HG02973 (cell line): Measurements from ENCODE around the gene NHEJ1.

Experiments
- ATAC-seq: cut with Tn5 transposase; IDR thresholded peaks from one replicate; pipeline ENCODE4 v1.9.1; 2021; ENCODE audit warnings: moderate library complexity; ENCODE audit not compliant: unreplicated experiment

Gene NHEJ1

DNA sequence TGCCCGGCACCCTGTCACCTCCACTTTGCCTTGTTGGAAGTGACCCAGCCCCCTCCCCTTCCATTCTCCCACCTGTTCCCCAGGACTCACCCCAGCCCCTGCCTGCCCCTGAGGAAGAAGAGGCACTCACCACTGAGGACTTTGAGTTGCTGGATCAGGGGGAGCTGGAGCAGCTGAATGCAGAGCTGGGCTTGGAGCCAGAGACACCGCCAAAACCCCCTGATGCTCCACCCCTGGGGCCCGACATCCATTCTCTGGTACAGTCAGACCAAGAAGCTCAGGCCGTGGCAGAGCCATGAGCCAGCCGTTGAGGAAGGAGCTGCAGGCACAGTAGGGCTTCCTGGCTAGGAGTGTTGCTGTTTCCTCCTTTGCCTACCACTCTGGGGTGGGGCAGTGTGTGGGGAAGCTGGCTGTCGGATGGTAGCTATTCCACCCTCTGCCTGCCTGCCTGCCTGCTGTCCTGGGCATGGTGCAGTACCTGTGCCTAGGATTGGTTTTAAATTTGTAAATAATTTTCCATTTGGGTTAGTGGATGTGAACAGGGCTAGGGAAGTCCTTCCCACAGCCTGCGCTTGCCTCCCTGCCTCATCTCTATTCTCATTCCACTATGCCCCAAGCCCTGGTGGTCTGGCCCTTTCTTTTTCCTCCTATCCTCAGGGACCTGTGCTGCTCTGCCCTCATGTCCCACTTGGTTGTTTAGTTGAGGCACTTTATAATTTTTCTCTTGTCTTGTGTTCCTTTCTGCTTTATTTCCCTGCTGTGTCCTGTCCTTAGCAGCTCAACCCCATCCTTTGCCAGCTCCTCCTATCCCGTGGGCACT is 21.9 kb upstream of the NHEJ1 start:
- no peak for ATAC-seq

- ATAC-seq, result no peak
Observed at GRCh38 chr2:219181531-219181930, 20.9 kb upstream of the NHEJ1 start.

DNA sequence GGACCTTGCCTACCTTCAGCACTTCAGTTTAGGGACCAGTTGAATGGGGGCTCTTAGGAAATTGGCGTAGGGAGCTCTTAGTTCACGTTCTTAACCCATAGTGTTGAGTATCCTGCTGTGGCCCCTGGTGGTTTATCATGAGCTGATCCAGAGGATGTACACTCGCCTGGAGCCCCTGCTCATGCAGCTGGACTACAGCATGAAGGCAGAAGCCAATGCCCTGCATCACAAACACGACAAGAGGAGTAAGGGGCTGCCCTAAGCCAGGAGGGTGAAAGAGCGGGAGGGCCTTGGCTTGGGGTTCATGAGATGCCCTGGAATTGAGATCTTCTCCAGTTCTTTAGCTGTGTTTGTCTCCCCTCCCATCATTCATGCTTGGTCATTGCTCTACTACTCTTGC is 20.3 kb upstream of the NHEJ1 start:
- no peak for ATAC-seq

DNA sequence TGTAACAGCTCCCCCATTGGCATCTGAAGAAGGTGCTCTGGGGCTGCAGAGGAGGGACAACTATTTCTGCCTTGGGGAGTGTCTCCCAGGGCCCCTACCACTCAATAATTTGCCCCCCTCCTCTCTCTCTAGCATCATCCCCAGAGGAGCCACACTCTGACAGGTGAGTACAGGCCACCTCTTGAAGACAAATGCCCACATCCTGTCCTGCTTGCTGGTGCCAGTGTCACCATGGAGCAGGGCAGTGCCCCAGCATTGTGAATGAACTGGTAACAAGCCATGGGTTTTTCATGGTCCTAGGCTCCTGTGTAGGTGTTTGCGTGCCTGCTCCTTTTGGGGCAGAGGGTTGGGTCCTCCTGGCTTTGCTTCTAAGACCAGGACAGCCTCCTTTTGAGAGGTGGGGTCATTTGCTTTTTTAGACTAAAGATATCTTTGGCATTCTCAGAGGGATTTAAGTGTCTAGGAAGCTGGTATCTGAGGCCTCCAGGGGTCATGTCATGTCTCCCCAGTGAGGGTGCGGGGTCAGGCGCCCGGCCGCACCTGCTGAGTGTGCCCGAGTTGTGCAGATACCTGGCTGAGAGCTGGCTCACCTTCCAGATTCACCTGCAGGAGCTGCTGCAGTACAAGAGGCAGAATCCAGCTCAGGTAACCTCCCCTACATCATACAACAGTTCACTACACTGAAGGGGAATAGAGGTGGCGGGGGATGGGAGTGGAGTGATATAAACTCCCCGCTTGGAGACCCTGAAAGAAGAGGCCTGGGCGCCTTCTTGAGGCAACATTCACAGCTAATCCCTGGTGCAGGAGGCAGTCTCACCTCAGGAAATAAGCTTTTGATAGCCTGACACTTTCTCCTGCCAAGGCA is 19.2 kb upstream of the NHEJ1 start:
- no peak for ATAC-seq

GRCh38 chr2:219178377-219179175 is 18.0 kb upstream of the NHEJ1 start:
- no peak for ATAC-seq

DNA sequence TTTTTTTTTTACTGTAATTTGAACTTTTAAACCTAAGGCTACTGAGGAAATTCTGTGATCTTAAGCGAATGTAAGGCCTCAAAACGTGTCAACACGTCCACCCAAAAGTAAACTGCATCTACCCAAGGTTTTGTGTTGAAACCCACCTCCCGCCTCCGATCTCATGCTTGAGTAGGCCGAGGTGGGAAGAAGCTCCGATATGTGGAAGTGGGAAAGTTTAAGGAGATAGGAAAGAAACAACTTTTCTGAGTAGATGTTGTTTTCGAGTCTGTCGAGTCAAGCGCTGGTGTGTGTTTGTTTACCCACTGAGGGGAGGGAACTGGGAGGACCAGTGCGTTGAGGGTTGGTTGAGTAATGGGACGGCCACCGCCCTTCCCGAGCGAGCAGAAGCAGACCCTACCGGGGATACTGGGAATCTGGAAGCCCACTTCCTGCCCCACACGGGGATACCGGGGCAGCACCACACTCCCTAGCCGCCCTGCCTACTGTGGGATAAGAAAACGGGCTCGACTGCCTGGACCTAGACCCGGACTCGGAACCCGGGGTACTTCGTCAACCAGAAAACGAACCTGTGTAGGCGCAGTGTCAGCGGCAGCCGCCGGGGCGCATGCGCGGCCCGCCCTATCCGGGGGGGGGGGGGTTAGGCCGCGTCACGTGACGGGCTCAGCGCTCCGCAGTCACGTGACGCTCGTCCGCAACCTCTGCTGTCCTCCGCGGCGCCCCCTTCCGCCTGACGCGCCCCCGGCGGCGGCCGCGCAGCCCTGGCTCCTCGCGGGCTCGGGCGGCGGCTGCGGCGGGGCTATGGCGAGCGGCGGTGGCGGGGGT is 17.1 kb upstream of the NHEJ1 start, which contains the start of gene RETREG2:
Gene RETREG2 (plus strand): TSS at position 724 of the 825 bp plus-strand sequence. CDS start 78 bp downstream, at position 802.
- ATAC-seq, result peak; percentile 39

GRCh38 chr2:219176818-219177551 is 16.4 kb upstream of the NHEJ1 start, which contains the start of gene CNPPD1:
TSS of gene CNPPD1 (minus strand) at chr2:219176925. CDS start at chr2:219176828, 97 bp downstream.
- peak; percentile 61 for ATAC-seq

DNA sequence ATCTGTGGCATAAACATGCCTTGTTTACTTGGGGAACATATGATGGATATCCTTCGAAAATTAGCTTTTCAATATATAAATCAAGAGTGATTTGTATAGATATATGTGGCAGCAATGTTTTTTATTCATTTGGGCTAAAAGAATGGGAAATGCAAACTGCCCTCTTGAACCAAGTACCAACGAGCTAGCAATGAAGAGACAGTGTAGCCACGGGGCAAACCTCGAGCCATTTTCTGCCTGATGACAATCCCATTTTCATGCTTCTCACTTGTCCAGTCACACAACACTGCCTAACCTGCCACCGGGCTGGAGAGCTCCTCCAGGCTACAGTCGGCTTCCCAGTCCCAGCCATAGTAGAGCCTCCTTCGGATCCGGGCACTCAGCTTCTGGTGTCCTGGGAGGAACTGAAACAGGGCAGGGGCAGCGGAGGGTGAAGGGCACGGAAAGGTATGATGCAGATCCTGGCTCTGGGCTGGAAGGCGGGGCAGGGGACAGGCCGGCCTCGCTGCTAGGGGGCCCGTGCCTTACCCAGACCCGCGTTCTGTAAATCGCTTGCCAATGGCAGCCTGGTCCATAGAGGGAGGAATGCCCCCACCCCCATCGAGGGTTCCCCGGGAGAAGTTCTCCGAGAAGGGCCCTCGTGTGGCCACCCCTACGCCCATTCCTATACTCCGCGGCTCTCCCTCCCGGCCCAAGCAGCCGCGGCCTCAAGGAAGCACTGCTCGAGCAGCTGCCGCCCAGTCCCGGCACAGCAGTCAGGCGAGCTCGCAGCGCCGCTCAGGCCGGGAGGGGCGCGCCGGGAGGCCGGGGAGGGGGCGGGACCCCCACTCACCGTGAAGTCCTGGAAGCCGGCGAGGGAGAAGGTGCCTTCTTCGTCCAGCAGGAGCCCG is 15.6 kb upstream of the NHEJ1 start:
- peak; percentile 20 for ATAC-seq

DNA sequence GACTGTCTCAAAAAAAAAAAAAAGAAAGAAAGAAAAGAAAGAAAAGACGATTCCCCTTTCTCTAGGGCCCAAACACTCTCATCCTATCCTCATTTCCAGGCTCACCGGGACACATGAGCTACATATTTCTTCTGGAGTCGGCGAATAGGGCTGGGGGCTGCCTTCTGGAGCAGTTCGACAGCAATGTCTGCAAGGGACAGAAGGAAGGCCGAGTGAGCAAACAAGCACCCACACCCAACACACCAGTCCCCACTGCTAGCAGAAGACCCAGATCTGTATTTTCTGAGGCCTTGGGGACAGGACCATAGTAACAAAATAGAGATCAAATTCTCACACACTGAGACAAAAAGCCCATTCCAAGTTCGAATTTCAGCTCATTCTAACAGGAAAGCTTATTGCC is 14.9 kb upstream of the NHEJ1 start:
- ATAC-seq, result no peak

DNA sequence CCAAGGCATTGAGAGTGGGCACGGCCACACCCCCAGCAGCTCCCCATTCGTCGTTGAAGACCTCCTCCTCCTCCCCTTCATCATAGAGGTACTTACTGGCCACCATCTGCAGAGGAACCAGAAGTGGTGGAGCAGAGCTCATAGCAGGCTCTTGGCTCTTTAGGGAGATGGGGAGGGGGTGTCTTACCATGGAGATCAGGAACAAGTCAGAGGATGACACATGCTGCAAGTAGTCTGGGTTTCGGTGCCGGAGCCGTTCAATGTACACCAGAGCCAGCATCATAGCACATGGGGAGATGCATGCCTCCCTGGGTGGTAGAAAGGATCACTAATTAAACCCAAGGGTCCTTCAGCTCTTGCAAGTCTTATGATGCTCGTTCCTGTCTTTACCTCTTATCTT is 14.2 kb upstream of the NHEJ1 start:
- no peak for ATAC-seq

- ATAC-seq, result no peak
Observed at GRCh38 chr2:219174146-219174545, 13.5 kb upstream of the NHEJ1 start.

- no peak for ATAC-seq
Observed at GRCh38 chr2:219173176-219173575, 12.6 kb upstream of the NHEJ1 start.

DNA sequence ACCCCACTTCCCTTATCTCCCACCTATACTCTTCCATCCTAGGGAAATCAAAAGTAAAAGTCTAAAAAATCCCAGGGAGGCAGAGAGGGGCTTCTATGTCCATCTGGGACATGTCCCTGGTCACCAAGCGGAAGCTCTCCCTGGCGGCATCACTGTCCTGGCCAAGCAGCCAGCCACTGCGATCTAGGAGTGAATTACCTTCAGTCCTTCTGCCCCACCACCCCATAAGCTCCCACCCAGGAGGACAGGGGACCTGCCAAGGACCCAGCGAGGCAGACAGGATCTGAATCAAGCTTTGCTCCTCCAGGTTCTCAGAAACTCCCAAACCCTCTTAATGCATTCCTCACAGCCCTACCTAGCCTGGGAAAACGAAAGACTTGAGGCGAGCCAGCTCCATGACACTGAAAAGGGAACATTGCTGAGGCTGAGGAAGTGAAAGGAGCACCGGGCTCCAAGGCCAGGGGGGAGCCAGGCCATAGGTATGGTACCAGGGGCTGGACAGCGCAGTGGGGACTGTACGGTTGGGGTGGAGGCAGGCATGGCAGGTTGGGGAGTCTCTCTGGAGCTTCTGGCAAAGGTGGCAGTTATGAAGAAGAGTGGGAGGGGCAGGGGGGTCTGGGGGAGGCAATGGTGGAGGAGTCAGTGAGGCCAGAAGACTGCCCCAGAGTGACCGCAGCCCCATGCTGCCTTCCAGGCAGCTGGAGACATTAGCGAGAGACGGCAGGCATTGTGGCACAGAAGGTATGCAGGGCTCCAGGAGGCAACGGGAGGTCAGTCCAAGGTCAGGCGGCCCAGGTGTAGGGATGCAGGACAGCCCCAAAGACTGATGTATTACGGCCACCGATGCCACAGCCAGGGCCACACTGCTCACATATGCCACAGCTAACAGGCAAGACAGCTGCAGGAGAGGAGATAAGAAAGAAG is 11.9 kb upstream of the NHEJ1 start:
- ATAC-seq, result no peak

DNA sequence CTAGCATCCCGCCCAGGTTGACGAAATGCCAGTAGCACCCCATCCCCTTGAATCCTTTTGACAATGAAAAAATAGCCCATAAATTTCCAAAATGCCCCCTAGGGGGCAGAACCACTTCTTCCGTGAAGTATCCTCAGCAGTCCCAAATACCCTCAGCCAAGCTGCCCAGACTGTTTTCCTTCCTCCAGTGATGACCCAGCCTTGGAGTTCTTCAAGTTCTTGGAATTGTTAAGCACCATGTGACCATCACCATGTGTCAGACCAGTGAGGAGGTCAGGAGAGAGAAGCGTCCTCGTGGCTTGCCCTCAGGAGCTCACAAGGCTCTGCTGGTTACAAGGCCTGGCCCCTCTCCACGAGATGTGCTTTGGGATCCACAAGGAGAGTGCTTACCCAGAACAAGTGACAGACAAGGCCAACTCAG is 10.6 kb upstream of the NHEJ1 start:
- no peak for ATAC-seq

GRCh38 chr2:219169930-219170654 is 9.5 kb upstream of the NHEJ1 start, which contains the start of gene SLC23A3:
TSS of gene SLC23A3 (minus strand) at chr2:219170029. CDS start at chr2:219169984, 45 bp downstream.
- no peak for ATAC-seq

DNA sequence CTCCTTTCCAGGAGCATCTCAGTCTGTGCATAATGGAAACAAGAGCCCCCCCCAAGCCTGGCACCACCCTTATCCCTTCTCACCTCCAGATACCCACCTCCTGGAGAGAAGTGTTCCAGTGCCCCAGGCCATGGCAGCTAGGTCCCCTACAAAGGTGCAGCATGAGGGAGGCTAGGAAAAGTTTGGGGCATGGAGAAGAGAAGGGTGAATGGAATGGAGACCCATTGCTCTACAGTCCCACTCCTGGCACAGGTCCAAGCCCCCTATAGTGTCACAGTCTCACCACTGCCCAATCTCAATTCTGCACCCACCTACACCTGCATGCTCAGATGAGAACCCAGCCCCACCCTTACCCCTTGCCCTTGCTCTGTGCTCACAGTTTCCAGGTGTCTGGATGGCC is 8.3 kb upstream of the NHEJ1 start:
- no peak for ATAC-seq

DNA sequence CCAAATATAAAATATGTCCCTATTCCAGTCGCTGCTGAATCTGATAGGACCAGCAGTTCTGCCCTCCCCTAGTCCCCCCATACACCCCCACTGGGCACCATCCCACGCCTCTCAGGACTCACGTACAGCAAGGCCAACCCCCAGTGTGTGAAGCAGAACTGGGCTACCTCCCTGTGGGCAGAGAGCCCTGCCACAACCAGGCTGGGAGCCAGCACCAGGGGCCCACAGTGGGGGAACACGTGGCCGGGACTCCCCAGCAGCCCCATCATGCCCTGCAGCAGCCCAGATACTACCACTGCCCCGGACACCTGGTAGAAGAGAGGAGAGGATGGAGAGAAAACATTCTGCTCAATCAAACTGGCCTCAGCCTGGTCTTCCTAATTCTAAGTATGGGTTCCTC is 7.9 kb upstream of the NHEJ1 start:
- ATAC-seq, result no peak
